Progenitor cell of endocrine pancreas (in vitro differentiated cells): ENCODE measurements around the gene KCNMA1. TPM values are rescaled to one million over a fixed set of nuclear protein-coding genes. Genes with fewer than 3 reads are reported as not detected.

Source experiments
- DNase-seq: peaks from one replicate; pipeline ENCODE4 v3.0.0; 2021; ENCODE audit warnings: low spot score; ENCODE audit not compliant: unreplicated experiment
- H3K27ac Mint-ChIP-seq: 2 replicates; pipeline ENCODE4 v1.8.0; 2021; ENCODE audit warnings: mild to moderate bottlenecking, moderate library complexity, mixed read lengths
- H3K27me3 Mint-ChIP-seq: 2 replicates; pipeline ENCODE4 v1.8.0; 2021; ENCODE audit warnings: mixed read lengths
- H3K36me3 Mint-ChIP-seq: 2 replicates; pipeline ENCODE4 v1.8.0; 2022; ENCODE audit warnings: mixed read lengths; ENCODE audit not compliant: insufficient read depth
- H3K4me1 Mint-ChIP-seq: 2 replicates; pipeline ENCODE4 v1.8.0; 2021; ENCODE audit warnings: low read depth, mixed read lengths
- H3K4me3 Mint-ChIP-seq: 2 replicates; pipeline ENCODE4 v1.8.0; 2021; ENCODE audit warnings: low read depth, mild to moderate bottlenecking, moderate library complexity, mixed read lengths
- H3K9me3 Mint-ChIP-seq: 2 replicates; pipeline ENCODE4 v1.8.0; 2021; ENCODE audit warnings: low read depth, mixed read lengths
- CTCF ChIP-seq: fragments of 200-600 bp; sonication (generic); IDR thresholded peaks from one replicate; pipeline ENCODE4 v1.5.0; 2021; ENCODE audit warnings: antibody characterized with exemption, mild to moderate bottlenecking; ENCODE audit not compliant: unreplicated experiment
- total RNA-seq: library from RNA; stranded (reverse); gene quantifications from 2 replicates; pipeline ENCODE4 v1.2.1, GENCODE V29; 2021

Gene KCNMA1
- total RNA-seq, 1 donor from 2014 or later = 5.8 TPM

GRCh38 chr10:77020426-77021040 is 617.1 kb downstream of the KCNMA1 start:
- no peak for DNase-seq
- Mint-ChIP-seq H3K4me1 (no peaks in the 10 kb centered on the region), H3K36me3 (no peaks in the 10 kb centered on the region), H3K9me3 (no peaks in the 10 kb centered on the region), H3K4me3 (no peak overlapping the region), H3K27ac (no peak overlapping the region), H3K27me3 (no peaks in the 10 kb centered on the region)
- no peak for TF ChIP-seq CTCF

GRCh38 chr10:77016855-77017254 is 620.8 kb downstream of the KCNMA1 start:
- Mint-ChIP-seq H3K27ac (no peak overlapping the region), H3K36me3 (no peaks in the 10 kb centered on the region), H3K27me3 (no peaks in the 10 kb centered on the region), H3K4me3 (no peak overlapping the region), H3K4me1 (peaks cover 4% of the 10 kb centered on the region), H3K9me3 (no peaks in the 10 kb centered on the region)
- no peak for DNase-seq
- TF ChIP-seq CTCF = no peak

GRCh38 chr10:77016278-77016815 is 621.3 kb downstream of the KCNMA1 start:
- no peaks in the 10 kb centered on the region for H3K36me3 Mint-ChIP-seq

GRCh38 chr10:77015360-77015759 is 622.2 kb downstream of the KCNMA1 start:
- Mint-ChIP-seq H3K36me3 (no peaks in the 10 kb centered on the region), H3K27ac (no peak overlapping the region), H3K27me3 (peaks cover 2% of the 10 kb centered on the region), H3K4me1 (peaks cover 4% of the 10 kb centered on the region), H3K4me3 (no peak overlapping the region), H3K9me3 (no peaks in the 10 kb centered on the region)
- TF ChIP-seq CTCF = no peak
- no peak for DNase-seq

More at GRCh38 chr10:77016278-77016815, 621.3 kb downstream of the KCNMA1 start:
- no peak for TF ChIP-seq CTCF
- Mint-ChIP-seq H3K27me3 (peaks cover 2% of the 10 kb centered on the region), H3K9me3 (no peaks in the 10 kb centered on the region), H3K4me3 (no peak overlapping the region), H3K27ac (no peak overlapping the region), H3K4me1 (peaks cover 4% of the 10 kb centered on the region)
- no peak for DNase-seq

GRCh38 chr10:77012812-77013500 is 624.7 kb downstream of the KCNMA1 start:
- Mint-ChIP-seq H3K4me1 (peaks cover 4% of the 10 kb centered on the region), H3K4me3 (no peak overlapping the region), H3K27me3 (peaks cover 5% of the 10 kb centered on the region)

More at GRCh38 chr10:77012812-77013500, 624.7 kb downstream of the KCNMA1 start:
- TF ChIP-seq CTCF = no peak
- Mint-ChIP-seq H3K27ac (no peak overlapping the region), H3K9me3 (no peaks in the 10 kb centered on the region), H3K36me3 (no peaks in the 10 kb centered on the region)
- no peak for DNase-seq
